Vagina (tissue), 2 donors: ENCODE measurements around the gene DEFB114. TPM values are rescaled to one million over a fixed set of nuclear protein-coding genes. Genes with fewer than 3 reads are reported as not detected.

Experiments used
- DNase-seq, 2 donors: peaks; one replicate each; pipeline ENCODE4 v3.0.0-alpha.2; 2017; ENCODE audit errors: extremely low spot score in 2 of 2
- H3K27ac ChIP-seq: fragments of 200-600 bp; sonication (generic); one replicate; pipeline ENCODE4 v1.5.1; 2019
- H3K27me3 ChIP-seq: fragments of 200-600 bp; sonication (generic); one replicate; pipeline ENCODE4 v1.5.1; 2019
- H3K36me3 ChIP-seq, 2 donors: fragments of 200-600 bp; sonication (generic); one replicate each; pipeline ENCODE4 v1.5.1; 2017 to 2019
- H3K4me1 ChIP-seq: fragments of 200-600 bp; sonication (generic); one replicate; pipeline ENCODE4 v1.5.1; 2019
- H3K4me3 ChIP-seq, 2 donors: fragments of 200-600 bp; sonication (generic); 1 replicate in 1 of 2; 2 replicates in 1 of 2; pipeline ENCODE4 v1.5.1; 2016 to 2019
- H3K9me3 ChIP-seq: fragments of 200-600 bp; sonication (generic); one replicate; pipeline ENCODE4 v1.5.1; 2019
- POLR2A ChIP-seq, 2 donors: fragments of 450-650 bp; IDR thresholded peaks; one replicate each; pipeline ENCODE4 v1.6.1; 2017; ENCODE audit warnings: antibody characterized with exemption in 2 of 2, mild to moderate bottlenecking in 2 of 2, moderate library complexity in 2 of 2
- POLR2AphosphoS5 ChIP-seq, 2 donors: sonication (generic); formaldehyde crosslinking; IDR thresholded peaks; one replicate each; pipeline ENCODE4 v1.9.0; 2017; ENCODE audit warnings: antibody characterized with exemption in 2 of 2, mild to moderate bottlenecking in 2 of 2, low read depth in 1 of 2; ENCODE audit not compliant: insufficient read depth in 1 of 2
- intact Hi-C: fragments of 100-400 bp; cut with DNase I; formaldehyde crosslinking; loops from one replicate; pipeline ENCODE4 v1.15.1; 2023
- total RNA-seq: library from RNA; depleted of rRNA; stranded (reverse); fragments of >200 nt; gene quantifications from one replicate; pipeline ENCODE4 v1.2.3, GENCODE V29; 2016
- TF ChIP-seq, protein P1 (sequence below), 3 experiments: fragments of 450-650 bp in 2 of 3; fragments of 200-600 bp in 1 of 3; sonication (generic) in 1 of 3; IDR thresholded peaks; one replicate each; pipeline ENCODE4 v1.5.1; 2017 to 2019; ENCODE audit warnings: antibody characterized with exemption in 3 of 3, mild to moderate bottlenecking in 2 of 3, moderate library complexity in 2 of 3

Gene DEFB114
- total RNA-seq, 1 donor from 2014 or later: not detected

DNA sequence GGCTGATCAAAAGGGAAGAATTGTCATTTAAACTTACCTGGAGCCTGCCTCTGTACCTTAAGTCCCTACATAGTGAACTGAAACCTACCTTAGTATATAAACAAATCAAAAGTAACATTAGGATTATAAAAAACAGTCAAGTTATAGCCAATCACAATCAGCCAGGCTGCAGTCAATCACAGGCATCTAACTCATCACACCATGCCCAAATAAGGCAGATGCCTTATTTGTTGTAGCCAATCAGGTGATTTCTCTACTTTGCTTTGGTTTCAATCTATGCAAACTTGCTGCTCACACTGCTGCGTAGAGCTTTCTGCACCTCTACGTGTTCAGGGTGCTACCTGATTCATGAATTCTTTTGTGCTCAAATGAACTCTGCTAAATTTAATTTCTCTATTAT is 23.8 kb upstream of the DEFB114 start:
- Histone ChIP-seq H3K27ac (no peak overlapping the region), H3K36me3 (no peaks in the 10 kb centered on the region), H3K4me3 (no peak overlapping the region), H3K9me3 (no peaks in the 10 kb centered on the region), H3K4me1 (no peaks in the 10 kb centered on the region), H3K27me3 (no peaks in the 10 kb centered on the region)
- intact Hi-C loops: loop anchor here (5.0 kb wide), 1 partner anchor 1235 kb away; no protein-coding TSS in a partner anchor
- TF ChIP-seq, protein P1, sequence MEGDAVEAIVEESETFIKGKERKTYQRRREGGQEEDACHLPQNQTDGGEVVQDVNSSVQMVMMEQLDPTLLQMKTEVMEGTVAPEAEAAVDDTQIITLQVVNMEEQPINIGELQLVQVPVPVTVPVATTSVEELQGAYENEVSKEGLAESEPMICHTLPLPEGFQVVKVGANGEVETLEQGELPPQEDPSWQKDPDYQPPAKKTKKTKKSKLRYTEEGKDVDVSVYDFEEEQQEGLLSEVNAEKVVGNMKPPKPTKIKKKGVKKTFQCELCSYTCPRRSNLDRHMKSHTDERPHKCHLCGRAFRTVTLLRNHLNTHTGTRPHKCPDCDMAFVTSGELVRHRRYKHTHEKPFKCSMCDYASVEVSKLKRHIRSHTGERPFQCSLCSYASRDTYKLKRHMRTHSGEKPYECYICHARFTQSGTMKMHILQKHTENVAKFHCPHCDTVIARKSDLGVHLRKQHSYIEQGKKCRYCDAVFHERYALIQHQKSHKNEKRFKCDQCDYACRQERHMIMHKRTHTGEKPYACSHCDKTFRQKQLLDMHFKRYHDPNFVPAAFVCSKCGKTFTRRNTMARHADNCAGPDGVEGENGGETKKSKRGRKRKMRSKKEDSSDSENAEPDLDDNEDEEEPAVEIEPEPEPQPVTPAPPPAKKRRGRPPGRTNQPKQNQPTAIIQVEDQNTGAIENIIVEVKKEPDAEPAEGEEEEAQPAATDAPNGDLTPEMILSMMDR (IDR thresholded peaks at IDR 0.05): no peak
- TF ChIP-seq POLR2AphosphoS5 (IDR thresholded peaks at IDR 0.05; ENCODE audit: insufficient read depth in 1 of 2, low read depth in 1 of 2) (no peak), POLR2A (IDR thresholded peaks at IDR 0.05) (no peak)
- DNase-seq: no peak

DNA sequence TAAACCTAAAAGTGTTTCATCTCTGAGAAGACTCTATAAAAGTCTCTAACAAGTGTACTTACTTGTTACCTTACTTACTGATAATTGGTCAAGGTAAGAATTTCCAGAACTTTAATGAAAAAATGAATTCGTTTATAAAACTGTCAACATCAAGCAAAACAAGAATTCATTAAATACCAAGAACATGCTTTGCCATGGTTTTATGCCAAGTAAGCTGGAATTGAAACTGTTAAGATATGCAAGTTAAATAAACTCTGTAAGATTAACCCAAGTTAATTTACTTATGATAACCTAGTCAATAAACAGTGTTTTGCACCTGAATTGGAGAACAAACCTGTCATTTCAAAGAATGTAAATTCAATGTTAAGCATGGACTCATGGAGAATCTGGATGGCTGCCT is 22.6 kb upstream of the DEFB114 start:
- H3K4me3 ChIP-seq: no peak overlapping the region
- no peaks in the 10 kb centered on the region for H3K27me3 ChIP-seq
- intact Hi-C loops: loop anchor here (5.0 kb wide), 1 partner anchor 1234 kb away; no protein-coding TSS in a partner anchor

DNA sequence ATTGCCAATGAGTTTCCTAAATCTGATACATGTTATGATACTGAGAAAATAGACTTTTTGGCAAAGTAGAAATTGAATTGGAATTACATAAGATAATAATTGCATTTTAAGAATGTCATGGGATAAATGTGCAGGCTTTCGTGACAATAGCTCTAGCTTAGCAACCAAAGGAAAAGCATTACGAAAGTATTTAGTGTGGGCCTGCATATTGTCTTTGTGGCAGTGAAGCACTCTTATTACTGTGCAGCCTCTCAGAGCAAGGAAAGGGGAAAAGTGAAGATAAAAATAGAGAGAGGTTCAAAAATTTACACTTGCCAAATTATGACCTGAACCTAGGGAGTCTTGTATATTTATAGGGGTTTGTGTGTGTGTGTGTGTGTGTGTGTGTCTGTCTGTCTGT is 18.1 kb upstream of the DEFB114 start:
- Histone ChIP-seq H3K9me3 (no peaks in the 10 kb centered on the region), H3K4me1 (no peaks in the 10 kb centered on the region), H3K27ac (no peak overlapping the region), H3K4me3 (no peak overlapping the region), H3K27me3 (no peaks in the 10 kb centered on the region), H3K36me3 (no peaks in the 10 kb centered on the region)
- TF ChIP-seq POLR2AphosphoS5 (IDR thresholded peaks at IDR 0.05; ENCODE audit: insufficient read depth in 1 of 2, low read depth in 1 of 2): no peak
- no peak for TF ChIP-seq POLR2A (IDR thresholded peaks at IDR 0.05)
- TF ChIP-seq, protein P1 (IDR thresholded peaks at IDR 0.05): no peak
- intact Hi-C loops: no loop called here
- no peak for DNase-seq

More for the DNA sequence above, 22.6 kb upstream of the DEFB114 start:
- DNase-seq: no peak
- H3K4me1 ChIP-seq: no peaks in the 10 kb centered on the region
- H3K27ac ChIP-seq: no peak overlapping the region
- H3K9me3 ChIP-seq: no peaks in the 10 kb centered on the region
- H3K36me3 ChIP-seq: no peaks in the 10 kb centered on the region
- TF ChIP-seq, protein P1 (IDR thresholded peaks at IDR 0.05): no peak
- TF ChIP-seq POLR2A (IDR thresholded peaks at IDR 0.05) (no peak), POLR2AphosphoS5 (IDR thresholded peaks at IDR 0.05; ENCODE audit: insufficient read depth in 1 of 2, low read depth in 1 of 2) (no peak)

DNA sequence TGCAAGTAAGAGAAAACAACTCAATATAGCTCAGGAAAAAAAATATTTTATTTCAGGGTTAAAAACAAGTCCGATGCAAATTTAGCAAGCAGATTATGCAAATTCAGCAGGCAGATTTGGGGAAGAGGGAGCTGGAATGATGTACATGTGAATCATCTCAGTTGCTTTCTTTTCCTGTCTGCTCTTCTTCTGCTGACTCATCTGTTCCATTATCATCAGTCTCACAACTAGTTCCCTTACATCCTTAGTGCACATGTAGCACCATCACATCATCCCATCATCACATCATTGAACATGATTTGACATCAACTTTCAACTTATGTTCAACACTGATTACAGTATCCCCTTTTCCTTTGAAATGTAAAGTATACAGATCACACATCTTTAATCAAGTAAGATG is 16.9 kb upstream of the DEFB114 start:
- H3K36me3 ChIP-seq: no peaks in the 10 kb centered on the region
- H3K4me1 ChIP-seq: no peaks in the 10 kb centered on the region
- intact Hi-C loops: no loop called here
- TF ChIP-seq POLR2A (IDR thresholded peaks at IDR 0.05): no peak
- TF ChIP-seq, protein P1 (IDR thresholded peaks at IDR 0.05): no peak
- no peak for TF ChIP-seq POLR2AphosphoS5 (IDR thresholded peaks at IDR 0.05; ENCODE audit: insufficient read depth in 1 of 2, low read depth in 1 of 2)
- no peak for DNase-seq
- no peaks in the 10 kb centered on the region for H3K27me3 ChIP-seq
- no peak overlapping the region for H3K27ac ChIP-seq
- no peaks in the 10 kb centered on the region for H3K9me3 ChIP-seq
- H3K4me3 ChIP-seq: no peak overlapping the region

DNA sequence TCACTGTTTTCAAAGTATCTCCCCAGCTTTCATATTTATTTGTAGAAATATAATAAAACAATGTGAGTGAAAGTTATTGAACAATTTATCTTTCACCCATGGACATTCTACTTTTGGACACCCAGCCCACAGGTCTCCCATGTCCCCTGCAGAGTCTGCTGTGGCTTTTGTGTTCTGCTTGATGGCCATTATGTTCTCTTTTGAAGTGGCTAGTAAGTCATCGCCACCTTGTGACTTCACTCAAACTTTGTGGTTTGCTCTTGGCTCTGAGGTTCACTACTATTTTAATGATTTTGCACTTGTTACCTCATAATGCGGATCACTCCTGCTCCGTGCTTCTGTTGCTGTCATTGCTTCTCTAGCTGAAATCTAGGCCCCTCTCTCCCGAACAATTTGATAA is 15.6 kb upstream of the DEFB114 start:
- H3K27ac ChIP-seq: no peak overlapping the region
- TF ChIP-seq POLR2A (IDR thresholded peaks at IDR 0.05): no peak
- no peak for TF ChIP-seq POLR2AphosphoS5 (IDR thresholded peaks at IDR 0.05; ENCODE audit: insufficient read depth in 1 of 2, low read depth in 1 of 2)
- TF ChIP-seq, protein P1 (IDR thresholded peaks at IDR 0.05): no peak
- no peaks in the 10 kb centered on the region for H3K9me3 ChIP-seq
- no peaks in the 10 kb centered on the region for H3K27me3 ChIP-seq
- no peak overlapping the region for H3K4me3 ChIP-seq
- intact Hi-C loops: no loop called here
- H3K4me1 ChIP-seq: no peaks in the 10 kb centered on the region
- H3K36me3 ChIP-seq: no peaks in the 10 kb centered on the region
- DNase-seq: no peak
